CD14-positive monocyte (primary cell): Measurements from ENCODE around the gene CACNA1E. TPM values are rescaled to one million over a fixed set of nuclear protein-coding genes. Genes with fewer than 3 reads are reported as not detected.

Source experiments
- DNase-seq, 3 donors: peaks; one replicate each; pipeline ENCODE4 v3.0.0-alpha.2; 2011 to 2022
- H2AFZ ChIP-seq: 2 replicates; pipeline ENCODE4 v1.6.0; 2012; ENCODE audit warnings: mild to moderate bottlenecking, low read depth, low read length, inconsistent platforms; ENCODE audit not compliant: insufficient read depth, poor library complexity, severe bottlenecking
- H3K27ac ChIP-seq, 2 donors: 1 replicate in 1 of 2; 2 replicates in 1 of 2; pipeline ENCODE4 v1.5.1; 2012 to 2013; ENCODE audit warnings: low read length in 2 of 2, control low read depth in 1 of 2, inconsistent platforms in 1 of 2, low read depth in 1 of 2, mild to moderate bottlenecking in 1 of 2
- H3K27me3 ChIP-seq, 2 donors: one replicate each; pipeline versions ENCODE4 v1.6.0 to v1.6.1; 2011 to 2013; ENCODE audit warnings: low read length in 2 of 2; ENCODE audit not compliant: control insufficient read depth in 2 of 2, insufficient read depth in 2 of 2
- H3K36me3 ChIP-seq, 2 donors: replicated peaks in 1 of 2; 1 replicate in 1 of 2; 2 replicates in 1 of 2; pipeline versions ENCODE4 v1.5.1 to v1.6.1; 2012 to 2013; ENCODE audit warnings: low read length in 2 of 2, control low read depth in 1 of 2, inconsistent platforms in 1 of 2, mild to moderate bottlenecking in 1 of 2; ENCODE audit not compliant: insufficient read depth in 2 of 2, control insufficient read depth in 1 of 2
- H3K4me1 ChIP-seq, 2 donors: 1 replicate in 1 of 2; 2 replicates in 1 of 2; pipeline versions ENCODE4 v1.5.1 to v1.6.1; 2012 to 2013; ENCODE audit warnings: low read length in 2 of 2, control low read depth in 1 of 2, inconsistent platforms in 1 of 2, mild to moderate bottlenecking in 1 of 2, moderate library complexity in 1 of 2; ENCODE audit not compliant: insufficient read depth in 2 of 2, control insufficient read depth in 1 of 2
- H3K4me2 ChIP-seq: replicated peaks from 2 replicates; pipeline ENCODE3; 2012; ENCODE audit warnings: low read length, moderate library complexity, mild to moderate bottlenecking; ENCODE audit not compliant: poor library complexity, severe bottlenecking; ENCODE audit errors: extremely low read depth
- H3K4me3 ChIP-seq, 3 experiments: fragments of 200-600 bp in 1 of 3; sonication (generic) in 1 of 3; replicated peaks in 1 of 3; 1 replicate in 2 of 3; 2 replicates in 1 of 3; pipeline ENCODE4 v1.5.1; 2011 to 2013; ENCODE audit warnings: low read length in 3 of 3, mild to moderate bottlenecking in 3 of 3, control low read depth in 2 of 3, low read depth in 2 of 3, inconsistent platforms in 1 of 3, moderate library complexity in 1 of 3
- H3K79me2 ChIP-seq: 2 replicates; pipeline ENCODE4 v1.6.0; 2012; ENCODE audit warnings: mild to moderate bottlenecking, control low read depth, inconsistent platforms, low read length, moderate library complexity; ENCODE audit not compliant: insufficient read depth
- H3K9ac ChIP-seq: 2 replicates; pipeline ENCODE4 v1.6.0; 2017; ENCODE audit warnings: low read length, mild to moderate bottlenecking; ENCODE audit not compliant: insufficient read depth, poor library complexity, severe bottlenecking
- H3K9me3 ChIP-seq, 2 donors: replicated peaks in 1 of 2; 1 replicate in 1 of 2; 2 replicates in 1 of 2; pipeline versions ENCODE4 v1.5.1 to v1.6.1; 2012 to 2013; ENCODE audit warnings: low read length in 2 of 2, control low read depth in 1 of 2; ENCODE audit not compliant: control insufficient read depth in 1 of 2, insufficient read depth in 1 of 2
- H4K20me1 ChIP-seq: 2 replicates; pipeline ENCODE4 v1.6.0; 2012; ENCODE audit warnings: mild to moderate bottlenecking, low read length, control low read depth, moderate library complexity; ENCODE audit not compliant: insufficient read depth
- H3K27ac Mint-ChIP-seq, 7 donors: one replicate each; pipeline ENCODE4 v1.8.0; 2020; ENCODE audit warnings: mild to moderate bottlenecking in 7 of 7, mixed read lengths in 7 of 7, moderate library complexity in 6 of 7, inconsistent platforms in 2 of 7
- H3K27me3 Mint-ChIP-seq, 3 donors: one replicate each; pipeline ENCODE4 v1.8.0; 2021 to 2022; ENCODE audit warnings: low read depth in 3 of 3, mild to moderate bottlenecking in 3 of 3, mixed read lengths in 3 of 3, moderate library complexity in 3 of 3, inconsistent platforms in 1 of 3
- H3K36me3 Mint-ChIP-seq, 2 donors: one replicate each; pipeline ENCODE4 v1.8.0; 2020; ENCODE audit warnings: mixed read lengths in 2 of 2, inconsistent platforms in 1 of 2, mild to moderate bottlenecking in 1 of 2
- H3K4me1 Mint-ChIP-seq: one replicate; pipeline ENCODE4 v1.8.0; 2020; ENCODE audit warnings: mild to moderate bottlenecking, mixed read lengths
- H3K4me3 Mint-ChIP-seq, 2 donors: one replicate each; pipeline ENCODE4 v1.8.0; 2020; ENCODE audit warnings: mild to moderate bottlenecking in 2 of 2, mixed read lengths in 2 of 2, moderate library complexity in 1 of 2
- H3K9me3 Mint-ChIP-seq, 7 donors: one replicate each; pipeline ENCODE4 v1.8.0; 2020 to 2022; ENCODE audit warnings: mixed read lengths in 7 of 7, mild to moderate bottlenecking in 6 of 7, moderate library complexity in 6 of 7, inconsistent platforms in 2 of 7
- CTCF ChIP-seq: fragments of 200-600 bp; IDR thresholded peaks from one replicate; pipeline ENCODE4 v1.8.0; 2022; ENCODE audit warnings: antibody characterized with exemption, mild to moderate bottlenecking
- WGBS: methylation state at CpG from one replicate; pipeline ENCODE4 v1.1.5; 2013; ENCODE audit warnings: missing lambda C conversion rate; ENCODE audit not compliant: insufficient coverage; 5-methylcytosine and 5-hydroxymethylcytosine counted together
- intact Hi-C, 2 donors: fragments of 100-400 bp; cut with micrococcal nuclease; formaldehyde crosslinking; loops; one replicate each; pipeline versions ENCODE4 v1.15.0 to v1.15.1; 2023
- polyA plus RNA-seq, 3 donors: library from polyadenylated mRNA; depleted of rRNA in 1 of 3; unstranded in 2 of 3; stranded (reverse) in 1 of 3; fragments of 300-500 nt in 2 of 3; fragments of >200 nt in 1 of 3; fragmentation: Illumina TruSeq in 2 of 3; gene quantifications; 1 replicate in 2 of 3; 2 replicates in 1 of 3; pipeline ENCODE4 v1.2.3, GENCODE V29; 2012 to 2021

Gene CACNA1E
- polyA plus RNA-seq, 3 donors, result 0.04 TPM; not detected in 2

- WGBS, result 100% methylated on average over 3 of the region's 4 CpGs
- H3K4me2 ChIP-seq, result no peak overlapping the region
Observed at GRCh38 chr1:181754103-181754502, 270.8 kb downstream of the CACNA1E start.

GRCh38 chr1:181759481-181759880 lies 276.2 kb downstream of the CACNA1E start:
- intact Hi-C loops, result no loop called here
- Mint-ChIP-seq H3K9me3 (peaks cover 0 to 8% (median 0%) of the 10 kb centered on the region in 7 donors), H3K27me3 (peaks cover 1 to 2% (median 2%) of the 10 kb centered on the region in 3 donors), H3K4me1 (no peaks in the 10 kb centered on the region), H3K4me3 (no peak overlapping the region), H3K27ac (no peak overlapping the region), H3K36me3 (no peaks in the 10 kb centered on the region)
- no peak for DNase-seq
- no peaks in the 10 kb centered on the region for H3K4me1 ChIP-seq
- H4K20me1 ChIP-seq, result no peaks in the 10 kb centered on the region
- WGBS, result 69% methylated on average over 2 of the region's 3 CpGs
- no peak overlapping the region for H2AFZ ChIP-seq
- H3K27me3 ChIP-seq, result no peaks in the 10 kb centered on the region
- no peak for TF ChIP-seq CTCF
- no peak overlapping the region for H3K9ac ChIP-seq
- H3K27ac ChIP-seq, result no peak overlapping the region
- H3K79me2 ChIP-seq, result no peaks in the 10 kb centered on the region
- H3K36me3 ChIP-seq, result no peaks in the 10 kb centered on the region
- no peaks in the 10 kb centered on the region for H3K9me3 ChIP-seq
- H3K4me2 ChIP-seq, result no peak overlapping the region
- no peak overlapping the region for H3K4me3 ChIP-seq

More at GRCh38 chr1:181754103-181754502, 270.8 kb downstream of the CACNA1E start:
- Histone ChIP-seq H3K9me3 (no peaks in the 10 kb centered on the region), H3K4me3 (no peak overlapping the region), H3K4me1 (no peaks in the 10 kb centered on the region), H2AFZ (no peak overlapping the region), H3K27me3 (no peaks in the 10 kb centered on the region), H4K20me1 (no peaks in the 10 kb centered on the region), H3K36me3 (no peaks in the 10 kb centered on the region), H3K27ac (no peak overlapping the region), H3K79me2 (no peaks in the 10 kb centered on the region), H3K9ac (no peak overlapping the region)
- intact Hi-C loops, result no loop called here
- no peak overlapping the region for H3K4me3 Mint-ChIP-seq
- H3K27me3 Mint-ChIP-seq, result peaks cover 0 to 2% (median 0%) of the 10 kb centered on the region in 3 donors
- TF ChIP-seq CTCF, result no peak
- no peaks in the 10 kb centered on the region for H3K36me3 Mint-ChIP-seq
- H3K27ac Mint-ChIP-seq, result no peak overlapping the region
- no peaks in the 10 kb centered on the region for H3K4me1 Mint-ChIP-seq
- H3K9me3 Mint-ChIP-seq, result peaks cover 0 to 12% (median 1%) of the 10 kb centered on the region in 7 donors
- DNase-seq, result no peak
